ENCODE results near the gene IGFBP2. TPM values are rescaled to one million over a fixed set of nuclear protein-coding genes. Genes with fewer than 3 reads are reported as not detected.

The IGFBP2 gene
- total RNA-seq, 1 experiment from 2014 or later: 363 TPM

- Histone ChIP-seq H3K79me2 (ENCODE audit: insufficient read depth, low read length) (no peaks in the 10 kb centered on the region), H3K79me1 (ENCODE audit: insufficient read depth, low read depth, low read length, poor library complexity, severe bottlenecking) (no peaks in the 10 kb centered on the region), H3K9ac (ENCODE audit: extremely low read depth, insufficient read length, low read length) (no peak overlapping the region), H4K5ac (ENCODE audit: insufficient read length, low read depth, low read length) (no peak overlapping the region), H3K14ac (ENCODE audit: insufficient read depth, low read length) (no peak overlapping the region), H2BK20ac (ENCODE audit: low read depth, low read length, poor library complexity, severe bottlenecking) (no peak overlapping the region), H3K27ac (ENCODE audit: insufficient read length, low read depth, low read length) (no peak overlapping the region), H3K4ac (ENCODE audit: low read depth, low read length) (no peak overlapping the region), H4K20me1 (ENCODE audit: control insufficient read depth, insufficient read depth, insufficient read length) (no peaks in the 10 kb centered on the region), H3K27me3 (ENCODE audit: insufficient read depth, low read length) (no peaks in the 10 kb centered on the region), H4K91ac (ENCODE audit: insufficient read length, low read depth, low read length) (no peak overlapping the region), H2BK12ac (ENCODE audit: insufficient read length, low read depth, low read length) (no peak overlapping the region), H3K18ac (ENCODE audit: insufficient read length, low read depth, low read length) (no peak overlapping the region), H2BK5ac (ENCODE audit: insufficient read length, low read length) (no peak overlapping the region), H3T11ph (ENCODE audit: low read length) (no peak overlapping the region), H3K23ac (ENCODE audit: insufficient read length, low read depth, low read length) (no peak overlapping the region), H2AK5ac (ENCODE audit: insufficient read length, low read length) (no peak overlapping the region), H3K4me1 (ENCODE audit: insufficient read depth, low read length) (peaks cover 6% of the 10 kb centered on the region; the same call in 1 of the 2 replicates), H3K9me3 (ENCODE audit: control insufficient read depth, low read depth, low read length) (no peaks in the 10 kb centered on the region), H3K4me2 (ENCODE audit: insufficient read depth, insufficient read length, low read length) (no peak overlapping the region), H4K8ac (replicated peaks; ENCODE audit: insufficient read length, low read depth, low read length) (no peak overlapping the region), H2BK120ac (ENCODE audit: low read depth, low read length, poor library complexity, severe bottlenecking) (no peak overlapping the region), H3K56ac (ENCODE audit: insufficient read length, low read depth, low read length) (no peak overlapping the region), H2AFZ (ENCODE audit: low read length) (no peak overlapping the region), H3K23me2 (ENCODE audit: insufficient read length, low read depth, low read length, poor library complexity, severe bottlenecking) (no peaks in the 10 kb centered on the region), H2BK15ac (ENCODE audit: low read depth, low read length) (no peak overlapping the region)
- no peaks in the 10 kb centered on the region for H3K36me3 Mint-ChIP-seq (ENCODE audit: insufficient read depth in 1 of 3, low read depth in 3 of 3)
- no peak overlapping the region for H3K4me3 Mint-ChIP-seq
- peaks cover 18% of the 10 kb centered on the region for H3K27me3 Mint-ChIP-seq (ENCODE audit: low read depth)
- TF ChIP-seq CTCF (conservative IDR thresholded peaks at IDR 0.05): no peak
- peaks cover 23 to 34% of the 10 kb centered on the region in 2 experiments for H3K4me1 Mint-ChIP-seq
- DNase-seq: no peak
- H3K9me3 Mint-ChIP-seq: no peaks in the 10 kb centered on the region
- no CpG with 5 or more reads among the region's 3 CpGs for WGBS (ENCODE audit: extremely low coverage, insufficient read length, low lambda C conversion rate)
- H3K27ac Mint-ChIP-seq: no peak overlapping the region; a peak in 2 of 7 replicates
Observed at GRCh38 chr2:216683846-216684245, 50.6 kb downstream of the IGFBP2 start.
